ENCODE results near the gene SLC7A9. TPM values are rescaled to one million over a fixed set of nuclear protein-coding genes. Genes with fewer than 3 reads are reported as not detected.

SLC7A9 gene
- total and polyA plus RNA-seq, 2 donors (not counting 3 experiments of a cell fraction or from before 2014, with no cell fraction given) = 0.06 TPM; not detected in 1

GRCh38 chr19:32901504-32902161, 32.1 kb upstream of the SLC7A9 start:
- POLR2A ChIA-PET = no interaction called here
- dilution Hi-C loops (cut with MboI; ENCODE audit: extremely low pct_ligation_motif_present, low sequenced_read_pairs) = no loop called here
- Histone ChIP-seq H3K9ac (replicated peaks; ENCODE audit: extremely low read depth, insufficient read depth, low read length) (no peak overlapping the region), H3K4me2 (ENCODE audit: insufficient read depth, low read length) (no peak overlapping the region), H3K4me1 (ENCODE audit: control insufficient read depth, extremely low read depth, insufficient read depth, low read length) (no peaks in the 10 kb centered on the region), H3K9me1 (replicated peaks; ENCODE audit: control insufficient read depth, extremely low read depth, insufficient read depth, low read length) (no peaks in the 10 kb centered on the region), H3K27me3 (ENCODE audit: control insufficient read depth in 2 of 2, insufficient read depth in 2 of 2, low read length in 2 of 2) (no peaks in the 10 kb centered on the region), H3K4me3 (replicated peaks in 1 of 3; ENCODE audit: insufficient read depth in 1 of 3, low read depth in 1 of 3, low read length in 3 of 3) (no peak overlapping the region), H3K27ac (ENCODE audit: insufficient read depth, low read depth, low read length) (no peak overlapping the region), H2AFZ (ENCODE audit: low read depth, low read length) (no peak overlapping the region), H4K20me1 (replicated peaks; ENCODE audit: control insufficient read depth, extremely low read depth, insufficient read depth, low read length) (no peaks in the 10 kb centered on the region), H3K9me3 (replicated peaks; ENCODE audit: control insufficient read depth, insufficient read depth, low read length) (no peaks in the 10 kb centered on the region), H3K79me2 (ENCODE audit: control insufficient read depth, insufficient read depth, low read length) (no peaks in the 10 kb centered on the region), H3K36me3 (ENCODE audit: control insufficient read depth in 2 of 2, extremely low read depth in 1 of 2, insufficient read depth in 2 of 2, low read length in 2 of 2) (no peaks in the 10 kb centered on the region)
- DNase-seq (ENCODE audit: low read depth, low spot score) (no peak), FAIRE-seq (no peak)
- TF ChIP-seq FOS (IDR thresholded peaks at IDR 0.05; ENCODE audit: borderline replicate concordance, insufficient read depth, low read length) = no peak
- no peak for TF ChIP-seq POLR2A (IDR thresholded peaks at IDR 0.05; ENCODE audit: low read depth, low read length)
- no peak for TF ChIP-seq MYC (IDR thresholded peaks at IDR 0.05; ENCODE audit: low read depth, low read length)
- no peak for TF ChIP-seq EZH2 (IDR thresholded peaks at IDR 0.05; ENCODE audit: borderline replicate concordance, low read depth, low read length, severe bottlenecking)
- TF ChIP-seq CTCF (IDR thresholded peaks at IDR 0.05; ENCODE audit: extremely low read depth in 1 of 2, insufficient read depth in 1 of 2, low read depth in 1 of 2, low read length in 2 of 2) = no peak
- no peak for TF ChIP-seq JUN (IDR thresholded peaks at IDR 0.05; ENCODE audit: borderline replicate concordance, insufficient read depth, insufficient read length, low read depth)
- no peak for TF ChIP-seq POLR2AphosphoS5 (IDR thresholded peaks at IDR 0.05; ENCODE audit: insufficient read depth, low read depth, low read length)
- TF ChIP-seq GATA2 (IDR thresholded peaks at IDR 0.05; ENCODE audit: insufficient read depth, insufficient read length, low read depth, low read length) = no peak
- no peak for TF ChIP-seq MAX (IDR thresholded peaks at IDR 0.05; ENCODE audit: insufficient read depth, insufficient read length)
- intact Hi-C loops (cut with micrococcal nuclease) = no loop called here
- CTCF ChIA-PET = no interaction called here
- no TSS peak for BruUV-seq (replicated peaks)
